Activated naive CD4-positive, alpha-beta T cell treated with anti-CD3 and anti-CD28 coated beads for 36 hours (primary cell): ENCODE measurements around the gene ABCA13. TPM values are rescaled to one million over a fixed set of nuclear protein-coding genes. Genes with fewer than 3 reads are reported as not detected.

ENCODE experiments used
- CTCF ChIA-PET: fragments of 350-600 bp; sonication (Branson Sonifier 250); formaldehyde crosslinking; loops from one replicate; lab custom pipeline; 2021; ENCODE audit warnings: antibody characterized with exemption; lab: Charles Lee
- DNase-seq: peaks from one replicate; pipeline ENCODE4 v3.0.0-alpha.2; 2020
- H3K27ac Mint-ChIP-seq: one replicate; pipeline ENCODE4 v1.8.0; 2021; ENCODE audit warnings: mild to moderate bottlenecking, mixed read lengths
- H3K27me3 Mint-ChIP-seq: one replicate; pipeline ENCODE4 v1.8.0; 2021; ENCODE audit warnings: low read depth, mixed read lengths
- H3K36me3 Mint-ChIP-seq: one replicate; pipeline ENCODE4 v1.8.0; 2021; ENCODE audit warnings: low read depth, mixed read lengths
- H3K4me1 Mint-ChIP-seq: one replicate; pipeline ENCODE4 v1.8.0; 2021; ENCODE audit warnings: low read depth, mixed read lengths
- H3K4me3 Mint-ChIP-seq: one replicate; pipeline ENCODE4 v1.8.0; 2021; ENCODE audit warnings: mild to moderate bottlenecking, moderate library complexity, mixed read lengths
- H3K9me3 Mint-ChIP-seq: one replicate; pipeline ENCODE4 v1.8.0; 2021; ENCODE audit warnings: mixed read lengths
- intact Hi-C: fragments of 100-400 bp; cut with micrococcal nuclease; formaldehyde crosslinking; loops from one replicate; pipeline ENCODE4 v1.15.1; 2023
- total RNA-seq, 2 experiments: library from RNA; stranded (reverse); gene quantifications; one replicate each; pipeline ENCODE4 v1.2.3, GENCODE V29; 2021

The ABCA13 gene
- total RNA-seq, 2 experiments from 2014 or later, result not detected

DNA sequence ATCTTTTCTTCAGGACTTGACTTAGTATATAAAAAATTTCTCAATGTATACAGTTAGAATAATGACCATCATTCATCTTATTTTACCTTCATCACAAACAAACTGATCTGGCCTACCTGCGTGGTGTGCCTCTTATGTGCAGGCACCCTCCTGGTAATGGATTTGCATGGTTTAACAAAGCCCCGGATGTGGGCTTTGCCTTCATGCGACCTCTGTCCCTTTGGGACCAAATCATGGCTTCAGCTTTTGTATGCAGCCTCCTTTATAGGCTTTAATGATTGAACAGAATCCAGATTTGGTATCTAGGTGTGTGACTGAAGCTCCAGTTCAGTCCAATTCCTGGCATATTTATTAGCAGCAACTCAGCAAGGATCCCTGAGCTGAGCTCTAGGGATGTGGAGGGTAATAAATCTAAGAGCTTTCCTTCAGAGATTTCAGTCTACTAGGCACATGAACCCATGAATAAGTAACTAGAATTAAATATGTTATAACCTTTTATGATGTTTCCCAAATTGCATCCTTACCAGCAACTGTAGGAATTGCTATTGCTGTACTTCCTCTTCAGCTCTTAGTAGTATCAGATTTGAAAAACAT lies 256.9 kb downstream of the ABCA13 start:
- H3K9me3 Mint-ChIP-seq, result no peaks in the 10 kb centered on the region
- no peaks in the 10 kb centered on the region for H3K4me1 Mint-ChIP-seq
- H3K27me3 Mint-ChIP-seq, result no peaks in the 10 kb centered on the region
- DNase-seq, result no peak
- H3K4me3 Mint-ChIP-seq, result no peak overlapping the region
- H3K36me3 Mint-ChIP-seq, result no peaks in the 10 kb centered on the region
- CTCF ChIA-PET, result no interaction called here
- intact Hi-C loops, result no loop called here
- no peak overlapping the region for H3K27ac Mint-ChIP-seq

- H3K9me3 Mint-ChIP-seq, result peaks cover 2% of the 10 kb centered on the region
- no peaks in the 10 kb centered on the region for H3K4me1 Mint-ChIP-seq
- no peak overlapping the region for H3K4me3 Mint-ChIP-seq
- H3K27ac Mint-ChIP-seq, result no peak overlapping the region
- DNase-seq, result no peak
- CTCF ChIA-PET, result no interaction called here
- no peaks in the 10 kb centered on the region for H3K27me3 Mint-ChIP-seq
- no peaks in the 10 kb centered on the region for H3K36me3 Mint-ChIP-seq
- intact Hi-C loops, result no loop called here
Measured at GRCh38 chr7:48429117-48429516, 257.9 kb downstream of the ABCA13 start.

DNA sequence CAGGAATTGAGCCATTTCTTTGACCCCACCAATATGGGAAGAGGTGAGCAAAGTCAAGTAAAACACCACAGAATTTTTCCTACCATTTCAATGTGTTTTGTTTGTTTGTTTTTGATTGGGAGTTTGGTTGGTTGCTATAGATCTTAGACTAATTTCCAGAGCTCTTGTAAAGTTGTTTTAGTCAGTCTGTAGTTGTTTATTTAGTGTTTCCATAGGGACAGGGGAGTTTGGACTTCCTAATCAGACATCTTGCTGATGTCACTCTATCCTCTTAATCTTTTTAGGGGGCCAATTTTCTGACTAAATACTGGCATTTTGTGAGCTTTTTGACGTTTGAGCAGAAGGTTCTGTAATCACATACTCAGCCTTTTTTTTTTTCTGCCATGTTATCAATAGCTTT lies 266.9 kb downstream of the ABCA13 start:
- Mint-ChIP-seq H3K4me1 (no peaks in the 10 kb centered on the region), H3K4me3 (no peak overlapping the region), H3K9me3 (peaks cover 2% of the 10 kb centered on the region), H3K36me3 (no peaks in the 10 kb centered on the region), H3K27me3 (peaks cover 4% of the 10 kb centered on the region), H3K27ac (no peak overlapping the region)
- no peak for DNase-seq
- CTCF ChIA-PET, result no interaction called here
- intact Hi-C loops, result no loop called here

GRCh38 chr7:48441848-48442492 lies 270.7 kb downstream of the ABCA13 start:
- Mint-ChIP-seq H3K27me3 (peaks cover 4% of the 10 kb centered on the region), H3K4me3 (no peak overlapping the region), H3K27ac (no peak overlapping the region), H3K4me1 (peaks cover 7% of the 10 kb centered on the region), H3K9me3 (peaks cover 12% of the 10 kb centered on the region), H3K36me3 (no peaks in the 10 kb centered on the region)
- DNase-seq, result no peak
- intact Hi-C loops, result no loop called here
- CTCF ChIA-PET, result no interaction called here

DNA sequence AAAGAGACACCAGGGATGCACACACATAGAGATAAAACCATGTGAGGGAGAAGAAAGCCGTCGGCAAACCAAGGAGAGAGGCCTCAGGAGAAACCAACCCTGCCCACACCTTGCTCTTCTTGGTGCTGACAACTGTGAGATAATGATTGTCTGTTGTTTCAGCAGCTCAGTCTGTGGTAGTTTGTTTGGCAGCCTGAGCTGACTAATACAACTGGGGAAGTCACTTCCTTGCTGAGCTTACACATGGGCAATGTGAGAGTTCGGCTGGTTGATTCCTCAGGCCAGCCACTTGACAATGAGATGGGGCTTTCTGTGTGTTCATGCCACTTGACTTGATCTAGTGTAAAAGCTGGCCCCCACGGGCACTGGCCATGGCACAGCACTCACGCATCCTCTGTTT lies 271.8 kb downstream of the ABCA13 start:
- Mint-ChIP-seq H3K9me3 (peaks cover 12% of the 10 kb centered on the region), H3K4me1 (peaks cover 7% of the 10 kb centered on the region), H3K4me3 (no peak overlapping the region), H3K27me3 (peaks cover 4% of the 10 kb centered on the region), H3K27ac (no peak overlapping the region), H3K36me3 (no peaks in the 10 kb centered on the region)
- DNase-seq, result no peak
- CTCF ChIA-PET, result no interaction called here
- intact Hi-C loops, result no loop called here

DNA sequence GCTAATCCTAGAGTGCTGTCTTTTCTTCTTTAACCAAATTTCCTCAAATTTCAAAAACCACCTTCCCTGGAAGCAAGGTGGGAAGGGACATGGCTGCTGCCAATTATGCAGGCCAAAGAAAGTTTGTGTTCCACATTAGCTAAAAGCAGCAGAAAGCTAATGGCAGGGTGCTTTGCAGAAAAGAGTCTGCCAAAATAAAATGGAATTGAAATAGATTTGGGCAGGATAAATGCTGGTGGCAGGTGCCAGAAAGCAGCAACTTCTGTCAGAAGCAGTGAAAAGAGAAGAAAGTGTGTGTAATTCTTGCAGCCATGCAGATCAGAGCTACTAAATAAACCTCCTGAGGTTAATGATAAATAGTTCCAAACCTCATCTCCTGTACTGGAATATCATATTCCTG lies 275.5 kb downstream of the ABCA13 start:
- Mint-ChIP-seq H3K4me3 (no peak overlapping the region), H3K9me3 (peaks cover 12% of the 10 kb centered on the region), H3K36me3 (no peaks in the 10 kb centered on the region), H3K27ac (no peak overlapping the region), H3K4me1 (peaks cover 7% of the 10 kb centered on the region), H3K27me3 (no peaks in the 10 kb centered on the region)
- no peak for DNase-seq
- CTCF ChIA-PET, result no interaction called here
- intact Hi-C loops, result no loop called here

- intact Hi-C loops, result no loop called here
- Mint-ChIP-seq H3K36me3 (no peaks in the 10 kb centered on the region), H3K9me3 (no peaks in the 10 kb centered on the region), H3K4me3 (no peak overlapping the region), H3K27ac (no peak overlapping the region), H3K27me3 (no peaks in the 10 kb centered on the region), H3K4me1 (no peaks in the 10 kb centered on the region)
- CTCF ChIA-PET, result no interaction called here
- DNase-seq, result no peak
Measured at GRCh38 chr7:48452218-48452617, 281.0 kb downstream of the ABCA13 start.

GRCh38 chr7:48454750-48455192 lies 283.5 kb downstream of the ABCA13 start:
- H3K27me3 Mint-ChIP-seq, result no peaks in the 10 kb centered on the region
- no peaks in the 10 kb centered on the region for H3K36me3 Mint-ChIP-seq
- DNase-seq, result no peak
- H3K4me3 Mint-ChIP-seq, result no peak overlapping the region
- H3K4me1 Mint-ChIP-seq, result no peaks in the 10 kb centered on the region
- CTCF ChIA-PET, result no interaction called here
- H3K9me3 Mint-ChIP-seq, result no peaks in the 10 kb centered on the region
- intact Hi-C loops, result no loop called here
- H3K27ac Mint-ChIP-seq, result no peak overlapping the region

GRCh38 chr7:48455363-48455762 lies 284.1 kb downstream of the ABCA13 start:
- H3K4me1 Mint-ChIP-seq, result no peaks in the 10 kb centered on the region
- CTCF ChIA-PET, result no interaction called here
- no peak for DNase-seq
- intact Hi-C loops, result no loop called here
- no peaks in the 10 kb centered on the region for H3K36me3 Mint-ChIP-seq
- no peaks in the 10 kb centered on the region for H3K27me3 Mint-ChIP-seq
- no peak overlapping the region for H3K27ac Mint-ChIP-seq
- H3K9me3 Mint-ChIP-seq, result no peaks in the 10 kb centered on the region
- no peak overlapping the region for H3K4me3 Mint-ChIP-seq

GRCh38 chr7:48458701-48459524 lies 287.7 kb downstream of the ABCA13 start:
- no peak overlapping the region for H3K4me3 Mint-ChIP-seq
- H3K4me1 Mint-ChIP-seq, result no peaks in the 10 kb centered on the region
- H3K9me3 Mint-ChIP-seq, result no peaks in the 10 kb centered on the region
- no peak for DNase-seq
- H3K36me3 Mint-ChIP-seq, result no peaks in the 10 kb centered on the region
- no peak overlapping the region for H3K27ac Mint-ChIP-seq
- H3K27me3 Mint-ChIP-seq, result no peaks in the 10 kb centered on the region
- CTCF ChIA-PET, result interaction anchor here (0.6 kb wide), 1 partner anchor 1827 kb away, joined by 3 read pairs; no protein-coding TSS in a partner anchor
- intact Hi-C loops, result no loop called here

DNA sequence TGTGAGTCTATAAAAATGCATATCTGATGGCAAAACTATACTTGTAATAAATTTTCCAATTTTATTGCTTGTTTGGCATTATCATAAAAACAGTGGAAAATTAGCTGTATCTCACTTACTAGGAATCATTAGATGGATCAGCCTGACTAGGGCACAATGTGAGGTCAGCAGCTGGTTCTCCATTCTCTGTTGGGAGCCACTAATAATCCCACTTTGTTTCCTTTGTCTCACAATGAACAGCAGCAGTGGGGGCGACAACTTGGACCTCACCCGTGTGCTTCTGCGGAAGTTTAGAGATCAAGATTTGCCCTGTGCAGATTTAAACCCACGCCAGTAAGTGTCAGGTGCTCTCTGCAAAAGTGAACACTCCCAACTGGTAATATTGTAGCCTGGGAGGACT lies 295.5 kb downstream of the ABCA13 start:
- no peak for DNase-seq
- Mint-ChIP-seq H3K27me3 (no peaks in the 10 kb centered on the region), H3K27ac (no peak overlapping the region), H3K9me3 (no peaks in the 10 kb centered on the region), H3K36me3 (no peaks in the 10 kb centered on the region), H3K4me3 (no peak overlapping the region), H3K4me1 (no peaks in the 10 kb centered on the region)
- intact Hi-C loops, result no loop called here
- CTCF ChIA-PET, result no interaction called here

DNA sequence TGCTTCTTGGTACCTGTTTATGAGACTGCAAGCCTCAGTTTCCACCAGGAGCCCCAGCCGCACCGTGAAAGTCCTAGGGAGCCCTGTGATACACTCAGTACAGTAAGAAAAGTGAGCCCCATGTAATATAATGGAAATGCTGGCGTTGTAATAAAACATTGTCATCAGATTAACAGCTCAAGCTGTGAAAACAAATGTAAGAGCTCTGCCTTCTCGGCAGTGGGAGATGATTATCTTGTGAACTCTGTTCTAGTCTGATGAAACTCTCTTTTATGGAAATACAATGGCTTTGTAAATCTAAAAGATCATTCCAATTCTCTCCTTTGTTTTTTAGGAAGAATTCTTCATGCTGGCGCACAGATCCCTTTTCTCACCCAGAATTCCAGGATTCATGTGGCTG lies 299.9 kb downstream of the ABCA13 start:
- CTCF ChIA-PET, result no interaction called here
- DNase-seq, result no peak
- H3K27me3 Mint-ChIP-seq, result no peaks in the 10 kb centered on the region
- no peaks in the 10 kb centered on the region for H3K9me3 Mint-ChIP-seq
- H3K27ac Mint-ChIP-seq, result no peak overlapping the region
- intact Hi-C loops, result no loop called here
- no peaks in the 10 kb centered on the region for H3K4me1 Mint-ChIP-seq
- no peak overlapping the region for H3K4me3 Mint-ChIP-seq
- H3K36me3 Mint-ChIP-seq, result no peaks in the 10 kb centered on the region

- CTCF ChIA-PET, result no interaction called here
- no peaks in the 10 kb centered on the region for H3K9me3 Mint-ChIP-seq
- no peak for DNase-seq
- intact Hi-C loops, result no loop called here
- H3K36me3 Mint-ChIP-seq, result no peaks in the 10 kb centered on the region
- no peaks in the 10 kb centered on the region for H3K27me3 Mint-ChIP-seq
- H3K4me1 Mint-ChIP-seq, result no peaks in the 10 kb centered on the region
- no peak overlapping the region for H3K4me3 Mint-ChIP-seq
- H3K27ac Mint-ChIP-seq, result no peak overlapping the region
Measured at GRCh38 chr7:48472640-48473039, 301.4 kb downstream of the ABCA13 start.
